Astrocyte of the spinal cord (primary cell): Measurements from ENCODE around the gene HPD.

Experiments used
- DNase-seq: peaks from one replicate; pipeline ENCODE4 v3.0.0; 2011; ENCODE audit warnings: low read depth, low spot score
- H3K4me3 ChIP-seq: 2 replicates; pipeline ENCODE4 v1.5.1; 2011; ENCODE audit warnings: low read depth, mild to moderate bottlenecking, low read length, moderate library complexity
- in situ Hi-C: cut with HindIII; loops from 2 replicates; pipeline ENCODE4 v1.10.0; 2017; ENCODE audit warnings: low sequenced_read_pairs
- TF ChIP-seq, protein P1 (sequence below): IDR thresholded peaks from 2 replicates; pipeline ENCODE4 v1.5.1; 2012; ENCODE audit warnings: low read depth, mild to moderate bottlenecking, low read length, inconsistent platforms

Gene HPD

DNA sequence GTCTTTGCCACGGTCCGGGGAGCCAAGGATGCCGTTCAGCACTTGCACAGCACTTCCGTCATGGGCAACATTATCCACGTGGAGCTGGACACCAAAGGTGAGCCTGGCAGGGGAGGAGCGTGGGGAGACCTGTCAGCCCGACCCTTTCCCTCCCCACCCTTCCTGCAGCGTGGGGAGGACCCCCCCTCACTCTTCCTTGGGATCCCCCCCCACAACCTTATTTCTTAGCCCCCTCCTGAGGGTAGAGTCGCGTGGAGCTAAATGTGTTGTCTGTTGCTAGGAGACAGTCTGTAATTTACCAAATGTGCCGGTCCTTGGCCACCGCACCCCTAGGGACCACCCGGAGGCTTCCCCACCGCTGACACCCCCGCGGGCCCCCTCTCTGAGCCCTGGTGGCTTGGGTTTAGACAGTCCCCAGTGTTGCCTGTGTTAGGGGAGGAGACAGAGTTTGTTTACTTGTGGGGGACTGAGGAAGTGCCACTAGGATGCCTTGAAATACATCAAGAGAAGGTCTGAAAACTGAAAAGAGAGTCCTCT, 52.6 kb downstream of the HPD start:
- in situ Hi-C loops, result no loop called here
- TF ChIP-seq, protein P1, sequence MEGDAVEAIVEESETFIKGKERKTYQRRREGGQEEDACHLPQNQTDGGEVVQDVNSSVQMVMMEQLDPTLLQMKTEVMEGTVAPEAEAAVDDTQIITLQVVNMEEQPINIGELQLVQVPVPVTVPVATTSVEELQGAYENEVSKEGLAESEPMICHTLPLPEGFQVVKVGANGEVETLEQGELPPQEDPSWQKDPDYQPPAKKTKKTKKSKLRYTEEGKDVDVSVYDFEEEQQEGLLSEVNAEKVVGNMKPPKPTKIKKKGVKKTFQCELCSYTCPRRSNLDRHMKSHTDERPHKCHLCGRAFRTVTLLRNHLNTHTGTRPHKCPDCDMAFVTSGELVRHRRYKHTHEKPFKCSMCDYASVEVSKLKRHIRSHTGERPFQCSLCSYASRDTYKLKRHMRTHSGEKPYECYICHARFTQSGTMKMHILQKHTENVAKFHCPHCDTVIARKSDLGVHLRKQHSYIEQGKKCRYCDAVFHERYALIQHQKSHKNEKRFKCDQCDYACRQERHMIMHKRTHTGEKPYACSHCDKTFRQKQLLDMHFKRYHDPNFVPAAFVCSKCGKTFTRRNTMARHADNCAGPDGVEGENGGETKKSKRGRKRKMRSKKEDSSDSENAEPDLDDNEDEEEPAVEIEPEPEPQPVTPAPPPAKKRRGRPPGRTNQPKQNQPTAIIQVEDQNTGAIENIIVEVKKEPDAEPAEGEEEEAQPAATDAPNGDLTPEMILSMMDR, result no peak
- peak overlapping the region; percentile 69 for H3K4me3 ChIP-seq
- no peak for DNase-seq

DNA sequence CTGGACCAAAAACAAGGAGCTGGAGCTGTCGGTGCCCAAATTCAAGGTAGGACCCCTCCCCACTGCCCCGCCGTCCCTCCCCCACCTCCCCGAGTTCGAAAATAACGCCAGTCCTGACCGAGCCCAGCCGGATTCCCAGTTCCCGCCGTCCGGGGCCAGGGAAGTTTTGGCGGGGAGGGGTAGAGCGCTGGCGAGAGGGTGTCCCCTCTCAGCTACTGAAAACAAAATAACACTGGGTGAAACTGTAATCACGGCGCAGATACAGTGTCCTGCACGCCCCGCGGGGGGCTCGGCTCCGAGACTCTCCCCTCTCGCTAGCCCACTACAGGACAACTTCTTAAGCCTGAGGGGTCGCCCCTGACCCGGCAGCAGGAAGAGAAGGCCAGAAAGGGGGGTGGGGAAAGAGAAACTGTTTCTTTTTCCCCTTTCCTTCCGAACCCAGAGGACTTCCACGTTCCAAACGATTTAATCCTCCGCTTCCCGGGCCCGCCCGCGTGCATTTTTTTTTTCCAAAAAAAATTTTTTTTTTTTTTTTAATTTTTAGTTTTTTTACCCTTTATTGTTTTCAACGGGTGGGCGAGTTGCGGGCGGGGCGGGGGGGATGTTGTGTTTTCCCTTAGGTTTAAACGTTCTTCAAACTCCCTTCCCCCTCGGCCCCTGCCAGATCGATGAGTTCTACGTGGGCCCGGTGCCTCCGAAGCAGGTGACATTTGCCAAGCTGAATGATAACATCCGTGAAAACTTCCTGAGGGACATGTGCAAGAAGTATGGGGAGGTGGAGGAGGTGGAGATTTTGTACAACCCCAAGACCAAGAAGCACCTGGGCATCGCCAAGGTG, 53.3 kb downstream of the HPD start:
- H3K4me3 ChIP-seq, result peak overlapping the region; percentile 69
- in situ Hi-C loops, result no loop called here
- TF ChIP-seq, protein P1, result no peak
- peak; percentile 47 for DNase-seq

DNA sequence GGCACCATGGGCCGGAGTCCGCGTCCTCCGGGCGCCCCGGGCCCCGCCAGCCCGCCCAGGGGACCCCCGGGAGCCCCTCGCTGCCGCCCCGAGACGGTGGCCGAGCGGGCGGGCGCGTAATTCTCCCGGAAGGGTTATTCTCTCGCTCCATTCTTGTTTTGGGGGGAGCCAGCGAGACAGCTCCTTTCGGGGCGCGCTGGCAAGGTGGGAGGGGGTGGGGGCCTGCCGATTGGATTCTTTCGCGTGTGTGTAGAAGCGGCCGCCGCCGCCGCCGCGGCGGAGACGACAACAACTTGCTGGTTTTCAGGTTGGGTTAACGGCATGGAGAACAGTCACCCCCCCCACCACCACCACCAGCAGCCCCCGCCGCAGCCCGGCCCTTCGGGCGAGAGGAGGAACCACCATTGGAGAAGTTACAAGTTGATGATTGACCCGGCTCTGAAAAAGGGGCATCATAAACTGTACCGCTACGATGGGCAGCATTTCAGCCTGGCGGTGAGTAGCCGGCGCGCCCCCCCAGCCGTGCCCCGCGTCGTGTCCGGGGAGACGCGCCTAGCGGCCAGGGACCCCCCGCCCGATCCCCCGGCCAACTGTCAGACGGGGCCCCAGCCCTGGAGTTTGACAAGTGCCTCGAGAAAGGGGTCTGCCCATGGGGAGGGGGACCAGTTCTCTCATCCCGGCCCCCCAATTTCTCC, 54.1 kb downstream of the HPD start:
- peak overlapping the region; percentile 69 for H3K4me3 ChIP-seq
- peak; percentile 43 for DNase-seq
- in situ Hi-C loops, result no loop called here
- TF ChIP-seq, protein P1, result no peak

- peak within 1 kb of the TSS; percentile 69 for H3K4me3 ChIP-seq
- TF ChIP-seq, protein P1, result no peak
- peak; percentile 58 for DNase-seq
- in situ Hi-C loops, result no loop called here
These were observed 54.7 kb downstream of the HPD start, which contains the start of gene SETD1B for GRCh38 chr12:121803861-121804416. SETD1B (plus strand) TSS chr12:121804009; CDS start chr12:121804738, 729 bp downstream.

DNA sequence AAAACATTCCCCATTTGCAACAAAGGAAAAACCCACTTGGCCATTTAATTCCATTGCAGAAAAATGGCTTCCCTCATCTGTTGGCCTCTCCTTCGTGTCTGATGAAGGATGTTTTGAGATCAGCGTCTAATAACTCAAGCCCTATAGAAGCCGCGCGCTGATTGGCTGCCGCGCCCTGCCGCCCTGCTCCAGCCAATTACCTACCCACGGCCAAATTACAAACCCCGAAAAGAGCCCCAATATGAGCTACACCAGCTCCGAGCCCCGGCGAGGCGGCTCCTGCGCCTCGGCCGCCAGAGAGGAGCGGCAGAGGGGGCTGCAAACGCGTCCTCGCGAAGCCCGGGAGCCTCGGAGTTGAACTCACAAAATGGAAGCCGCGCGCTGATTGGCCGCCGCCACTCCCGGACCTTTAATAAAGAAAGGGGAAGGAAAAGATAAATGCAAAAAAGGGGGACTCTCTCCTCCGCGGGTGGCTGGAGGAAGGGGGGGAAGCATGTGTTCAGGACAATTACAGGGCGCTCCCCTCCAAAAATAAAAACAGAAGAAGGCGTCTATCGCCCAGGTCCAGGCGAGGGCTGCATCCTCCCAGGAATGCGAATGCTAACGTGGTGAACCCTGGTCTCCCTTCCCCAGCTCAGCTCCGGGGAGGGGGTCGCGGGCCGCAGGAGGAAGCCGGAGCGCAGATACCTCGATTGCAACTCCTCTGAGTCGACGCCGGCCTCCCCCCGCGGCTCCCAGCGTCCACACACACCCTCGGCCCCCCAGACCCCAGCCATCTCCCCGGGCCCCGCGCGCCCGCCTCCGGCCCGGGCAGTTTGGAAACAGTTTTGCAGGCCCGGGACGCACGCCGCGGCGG, 55.6 kb downstream of the HPD start:
- TF ChIP-seq, protein P1, result no peak
- peak; percentile 98 for DNase-seq
- in situ Hi-C loops, result no loop called here
- peak overlapping the region; percentile 69 for H3K4me3 ChIP-seq

GRCh38 chr12:121802485-121802842, 56.2 kb downstream of the HPD start:
- DNase-seq, result no peak
- TF ChIP-seq, protein P1, result no peak
- H3K4me3 ChIP-seq, result peak overlapping the region; percentile 69
- in situ Hi-C loops, result no loop called here
